B cell (primary cell): Measurements from ENCODE around the gene GCFC2. TPM values are rescaled to one million over a fixed set of nuclear protein-coding genes. Genes with fewer than 3 reads are reported as not detected.

Experiments used
- ATAC-seq: fragments of 200-7000 bp; cut with Tn5 transposase; one replicate; pipeline ENCODE4 v1.10.0; 2021; ENCODE audit warnings: low read depth, mild to moderate bottlenecking, moderate number of reproducible peaks, moderate library complexity
- CTCF ChIA-PET: fragments of 350-600 bp; sonication (Branson Sonifier 250); formaldehyde crosslinking; loops from one replicate; lab custom pipeline; 2021; ENCODE audit warnings: antibody characterized with exemption, inconsistent platforms; lab: Charles Lee
- POLR2A ChIA-PET: fragments of 350-600 bp; sonication (Branson Sonifier 250); formaldehyde crosslinking; loops from one replicate; lab custom pipeline; 2021; ENCODE audit warnings: antibody characterized with exemption; lab: Charles Lee
- DNase-seq: peaks from one replicate; pipeline ENCODE4 v3.0.0; 2013
- H2AFZ ChIP-seq: 2 replicates; pipeline ENCODE4 v1.6.1; 2012; ENCODE audit warnings: mild to moderate bottlenecking, low read depth, low read length; ENCODE audit not compliant: insufficient read depth, poor library complexity, severe bottlenecking
- H3K27ac ChIP-seq, 2 donors: 1 replicate in 1 of 2; 2 replicates in 1 of 2; pipeline ENCODE4 v1.5.1; 2012 to 2013; ENCODE audit warnings: low read length in 2 of 2, mild to moderate bottlenecking in 2 of 2, moderate library complexity in 1 of 2
- H3K27me3 ChIP-seq, 4 experiments: fragments of 200-600 bp in 1 of 4; sonication (generic) in 1 of 4; replicated peaks in 1 of 4; 1 replicate in 2 of 4; 2 replicates in 2 of 4; pipeline versions ENCODE4 v1.6.1 to v1.7.0; 2013 to 2016; ENCODE audit warnings: low read length in 3 of 4, mild to moderate bottlenecking in 2 of 4, mixed read lengths in 1 of 4, moderate library complexity in 1 of 4; ENCODE audit not compliant: insufficient read depth in 4 of 4, control insufficient read depth in 3 of 4; ENCODE audit errors: control extremely low read depth in 1 of 4
- H3K36me3 ChIP-seq, 2 experiments: replicated peaks in 1 of 2; 1 replicate in 1 of 2; 2 replicates in 1 of 2; pipeline versions ENCODE4 v1.6.1 to v1.7.1; 2013; ENCODE audit warnings: low read length in 1 of 2; ENCODE audit not compliant: insufficient read depth in 2 of 2, control insufficient read depth in 1 of 2; ENCODE audit errors: control extremely low read depth in 1 of 2, extremely low read depth in 1 of 2
- H3K4me1 ChIP-seq, 2 donors: fragments of 200-600 bp in 1 of 2; sonication (generic) in 1 of 2; 1 replicate in 1 of 2; 2 replicates in 1 of 2; pipeline versions ENCODE4 v1.5.1 to v1.6.1; 2013 to 2017; ENCODE audit warnings: low read length in 2 of 2; ENCODE audit not compliant: control insufficient read depth in 2 of 2, insufficient read depth in 2 of 2
- H3K4me2 ChIP-seq: replicated peaks from 2 replicates; pipeline ENCODE3; 2012; ENCODE audit warnings: mild to moderate bottlenecking, low read depth, low read length; ENCODE audit not compliant: poor library complexity, severe bottlenecking
- H3K4me3 ChIP-seq, 5 experiments: fragments of 200-600 bp in 1 of 5; sonication (generic) in 1 of 5; 1 replicate in 3 of 5; 2 replicates in 2 of 5; pipeline versions ENCODE4 v1.5.1 to v1.7.0; 2011 to 2016; ENCODE audit warnings: low read length in 4 of 5, mild to moderate bottlenecking in 4 of 5, low read depth in 2 of 5, control low read depth in 1 of 5, moderate library complexity in 1 of 5; ENCODE audit not compliant: insufficient read depth in 1 of 5; ENCODE audit errors: control extremely low read depth in 1 of 5, extremely low read depth in 1 of 5
- H3K79me2 ChIP-seq: fragments of 200-600 bp; sonication (generic); one replicate; pipeline ENCODE4 v1.6.0; 2016; ENCODE audit warnings: low read length; ENCODE audit not compliant: control insufficient read depth, insufficient read depth
- H3K9ac ChIP-seq: fragments of 200-600 bp; sonication (generic); 2 replicates; pipeline ENCODE4 v1.6.1; 2017; ENCODE audit warnings: mild to moderate bottlenecking, low read length, moderate library complexity
- H3K9me3 ChIP-seq, 3 donors: one replicate each; pipeline versions ENCODE4 v1.6.1 to v1.7.1; 2013; ENCODE audit warnings: low read length in 2 of 3; ENCODE audit not compliant: control insufficient read depth in 2 of 3, insufficient read depth in 1 of 3; ENCODE audit errors: control extremely low read depth in 1 of 3
- H4K20me1 ChIP-seq: 2 replicates; pipeline ENCODE4 v1.6.0; 2012; ENCODE audit warnings: mild to moderate bottlenecking, low read length; ENCODE audit not compliant: insufficient read depth, control insufficient read depth, poor library complexity, severe bottlenecking
- H3K27ac Mint-ChIP-seq: one replicate; pipeline ENCODE4 v1.8.0; 2021; ENCODE audit warnings: mixed read lengths
- H3K27me3 Mint-ChIP-seq: one replicate; pipeline ENCODE4 v1.8.0; 2021; ENCODE audit warnings: mixed read lengths
- H3K4me1 Mint-ChIP-seq: one replicate; pipeline ENCODE4 v1.8.0; 2021; ENCODE audit warnings: mixed read lengths
- H3K4me3 Mint-ChIP-seq: one replicate; pipeline ENCODE4 v1.8.0; 2021; ENCODE audit warnings: mixed read lengths
- H3K9me3 Mint-ChIP-seq: one replicate; pipeline ENCODE4 v1.8.0; 2022; ENCODE audit warnings: mixed read lengths; ENCODE audit not compliant: insufficient read depth
- EZH2 ChIP-seq: IDR thresholded peaks from 2 replicates; pipeline ENCODE4 v1.6.1; 2012; ENCODE audit warnings: borderline replicate concordance, low read depth, mild to moderate bottlenecking, moderate library complexity, low read length; ENCODE audit not compliant: insufficient read depth, poor library complexity, severe bottlenecking
- WGBS: methylation state at CpG from one replicate; pipeline ENCODE4 v1.1.5; 2013; ENCODE audit warnings: missing lambda C conversion rate; ENCODE audit not compliant: insufficient coverage; 5-methylcytosine and 5-hydroxymethylcytosine counted together
- intact Hi-C: fragments of 100-400 bp; cut with micrococcal nuclease; formaldehyde crosslinking; loops from one replicate; pipeline ENCODE4 v1.10.0; 2022
- polyA plus RNA-seq: library from polyadenylated mRNA; depleted of rRNA; stranded (reverse); fragments of >200 nt; gene quantifications from 2 replicates; pipeline ENCODE4 v1.2.3, GENCODE V29; 2012
- total RNA-seq, 2 donors: library from RNA; stranded (reverse); fragments of 120-200 nt in 1 of 2; gene quantifications; 1 replicate in 1 of 2; 2 replicates in 1 of 2; pipeline versions ENCODE4 v1.2.3 to v1.2.4, GENCODE V29; 2013 to 2022
- TF ChIP-seq, protein P1 (sequence below): fragments of 200-600 bp; IDR thresholded peaks from one replicate; pipeline ENCODE4 v1.8.0; 2022; ENCODE audit warnings: antibody characterized with exemption, mild to moderate bottlenecking

The GCFC2 gene
- total and polyA plus RNA-seq, 2 donors (not counting 1 experiment from before 2014, with no cell fraction given) = 11.9 to 20.4 TPM

- Histone ChIP-seq H3K9ac (no peak overlapping the region), H3K27ac (no peak overlapping the region), H3K4me2 (no peak overlapping the region), H3K4me1 (no peaks in the 10 kb centered on the region), H3K4me3 (no peak overlapping the region), H2AFZ (no peak overlapping the region), H3K79me2 (no peaks in the 10 kb centered on the region), H3K9me3 (peaks cover 0 to 11% (median 0%) of the 10 kb centered on the region in 3 donors), H3K36me3 (no peaks in the 10 kb centered on the region), H4K20me1 (no peaks in the 10 kb centered on the region), H3K27me3 (peaks cover 0 to 5% (median 3%) of the 10 kb centered on the region in 4 experiments)
- DNase-seq (no peak), ATAC-seq (no peak)
- no peak overlapping the region for H3K4me3 Mint-ChIP-seq
- H3K27me3 Mint-ChIP-seq = peaks cover 31% of the 10 kb centered on the region
- intact Hi-C loops = no loop called here
- no peak for TF ChIP-seq EZH2
- TF ChIP-seq, protein P1, sequence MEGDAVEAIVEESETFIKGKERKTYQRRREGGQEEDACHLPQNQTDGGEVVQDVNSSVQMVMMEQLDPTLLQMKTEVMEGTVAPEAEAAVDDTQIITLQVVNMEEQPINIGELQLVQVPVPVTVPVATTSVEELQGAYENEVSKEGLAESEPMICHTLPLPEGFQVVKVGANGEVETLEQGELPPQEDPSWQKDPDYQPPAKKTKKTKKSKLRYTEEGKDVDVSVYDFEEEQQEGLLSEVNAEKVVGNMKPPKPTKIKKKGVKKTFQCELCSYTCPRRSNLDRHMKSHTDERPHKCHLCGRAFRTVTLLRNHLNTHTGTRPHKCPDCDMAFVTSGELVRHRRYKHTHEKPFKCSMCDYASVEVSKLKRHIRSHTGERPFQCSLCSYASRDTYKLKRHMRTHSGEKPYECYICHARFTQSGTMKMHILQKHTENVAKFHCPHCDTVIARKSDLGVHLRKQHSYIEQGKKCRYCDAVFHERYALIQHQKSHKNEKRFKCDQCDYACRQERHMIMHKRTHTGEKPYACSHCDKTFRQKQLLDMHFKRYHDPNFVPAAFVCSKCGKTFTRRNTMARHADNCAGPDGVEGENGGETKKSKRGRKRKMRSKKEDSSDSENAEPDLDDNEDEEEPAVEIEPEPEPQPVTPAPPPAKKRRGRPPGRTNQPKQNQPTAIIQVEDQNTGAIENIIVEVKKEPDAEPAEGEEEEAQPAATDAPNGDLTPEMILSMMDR = no peak
- ChIA-PET CTCF (no interaction called here), POLR2A (no interaction called here)
- WGBS = 92% methylated on average over 1 of the region's 1 CpG
- no peaks in the 10 kb centered on the region for H3K4me1 Mint-ChIP-seq
- H3K9me3 Mint-ChIP-seq = peaks cover 4% of the 10 kb centered on the region
- H3K27ac Mint-ChIP-seq = no peak overlapping the region
Observed at GRCh38 chr2:75737961-75738360, 27.2 kb upstream of the GCFC2 start.

- Histone ChIP-seq H3K36me3 (no peaks in the 10 kb centered on the region), H3K79me2 (no peaks in the 10 kb centered on the region), H3K9ac (no peak overlapping the region), H3K9me3 (peaks cover 0 to 11% (median 0%) of the 10 kb centered on the region in 3 donors), H3K27ac (no peak overlapping the region), H3K4me3 (no peak overlapping the region), H2AFZ (no peak overlapping the region), H3K27me3 (peaks cover 0 to 6% (median 4%) of the 10 kb centered on the region in 4 experiments), H3K4me1 (no peaks in the 10 kb centered on the region), H3K4me2 (no peak overlapping the region), H4K20me1 (no peaks in the 10 kb centered on the region)
- ATAC-seq (no peak), DNase-seq (no peak)
- H3K9me3 Mint-ChIP-seq = no peaks in the 10 kb centered on the region
- H3K4me3 Mint-ChIP-seq = no peak overlapping the region
- CTCF ChIA-PET = no interaction called here
- peaks cover 39% of the 10 kb centered on the region for H3K27me3 Mint-ChIP-seq
- POLR2A ChIA-PET = no interaction called here
- intact Hi-C loops = no loop called here
- no peaks in the 10 kb centered on the region for H3K4me1 Mint-ChIP-seq
- no peak overlapping the region for H3K27ac Mint-ChIP-seq
- no peak for TF ChIP-seq EZH2
- TF ChIP-seq, protein P1 = no peak
- WGBS = 100% methylated on average over 1 of the region's 4 CpGs
Observed at GRCh38 chr2:75736276-75736675, 25.6 kb upstream of the GCFC2 start.
